Measurements from ENCODE around the gene ZNF512. TPM values are rescaled to one million over a fixed set of nuclear protein-coding genes. Genes with fewer than 3 reads are reported as not detected.
A peak's percentile ranks its signal among the peaks of the same experiment; 100 is the strongest.

Gene ZNF512
- total RNA-seq, 1 donor from 2014 or later: 55.9 TPM

GRCh38 chr2:27638037-27638637 lies 55.3 kb downstream of the ZNF512 start:
- peak; percentile 26 for DNase-seq (ENCODE audit: low read depth)

GRCh38 chr2:27638709-27639108 lies 55.9 kb downstream of the ZNF512 start:
- no peak for DNase-seq (ENCODE audit: low read depth)
- no peak overlapping the region for H3K4me3 ChIP-seq (ENCODE audit: low read depth, low read length)
- no peaks in the 10 kb centered on the region for H3K27me3 ChIP-seq (ENCODE audit: control insufficient read depth, insufficient read depth, low read length)
- no peak for TF ChIP-seq CTCF (IDR thresholded peaks at IDR 0.05; ENCODE audit: insufficient read depth, low read length, poor library complexity, severe bottlenecking)
- H3K36me3 ChIP-seq (ENCODE audit: control insufficient read depth, insufficient read depth, low read length): no peaks in the 10 kb centered on the region

More at GRCh38 chr2:27638037-27638637, 55.3 kb downstream of the ZNF512 start:
- Histone ChIP-seq H3K36me3 (ENCODE audit: control insufficient read depth, insufficient read depth, low read length) (no peaks in the 10 kb centered on the region), H3K27me3 (ENCODE audit: control insufficient read depth, insufficient read depth, low read length) (no peaks in the 10 kb centered on the region), H3K4me3 (ENCODE audit: low read depth, low read length) (no peak overlapping the region)
- TF ChIP-seq CTCF (IDR thresholded peaks at IDR 0.05; ENCODE audit: insufficient read depth, low read length, poor library complexity, severe bottlenecking): no peak

- no peaks in the 10 kb centered on the region for H3K36me3 ChIP-seq (ENCODE audit: control insufficient read depth, insufficient read depth, low read length)
- DNase-seq (ENCODE audit: low read depth): no peak
- TF ChIP-seq CTCF (IDR thresholded peaks at IDR 0.05; ENCODE audit: insufficient read depth, low read length, poor library complexity, severe bottlenecking): no peak
- no peaks in the 10 kb centered on the region for H3K27me3 ChIP-seq (ENCODE audit: control insufficient read depth, insufficient read depth, low read length)
- no peak overlapping the region for H3K4me3 ChIP-seq (ENCODE audit: low read depth, low read length)
Measured at GRCh38 chr2:27640722-27641245, 57.9 kb downstream of the ZNF512 start.

GRCh38 chr2:27645197-27645596 lies 62.4 kb downstream of the ZNF512 start:
- no peak for DNase-seq (ENCODE audit: low read depth)
- H3K36me3 ChIP-seq (ENCODE audit: control insufficient read depth, insufficient read depth, low read length): no peaks in the 10 kb centered on the region
- no peak overlapping the region for H3K4me3 ChIP-seq (ENCODE audit: low read depth, low read length)
- H3K27me3 ChIP-seq (ENCODE audit: control insufficient read depth, insufficient read depth, low read length): no peaks in the 10 kb centered on the region
- no peak for TF ChIP-seq CTCF (IDR thresholded peaks at IDR 0.05; ENCODE audit: insufficient read depth, low read length, poor library complexity, severe bottlenecking)

- H3K4me3 ChIP-seq (ENCODE audit: low read depth, low read length): no peak overlapping the region
- DNase-seq (ENCODE audit: low read depth): no peak
- no peaks in the 10 kb centered on the region for H3K36me3 ChIP-seq (ENCODE audit: control insufficient read depth, insufficient read depth, low read length)
- no peaks in the 10 kb centered on the region for H3K27me3 ChIP-seq (ENCODE audit: control insufficient read depth, insufficient read depth, low read length)
- TF ChIP-seq CTCF (IDR thresholded peaks at IDR 0.05; ENCODE audit: insufficient read depth, low read length, poor library complexity, severe bottlenecking): no peak
Measured at GRCh38 chr2:27647289-27647688, 64.4 kb downstream of the ZNF512 start.

GRCh38 chr2:27647737-27648136 lies 64.9 kb downstream of the ZNF512 start:
- no peak for DNase-seq (ENCODE audit: low read depth)
- H3K4me3 ChIP-seq (ENCODE audit: low read depth, low read length): no peak overlapping the region
- no peaks in the 10 kb centered on the region for H3K27me3 ChIP-seq (ENCODE audit: control insufficient read depth, insufficient read depth, low read length)
- TF ChIP-seq CTCF (IDR thresholded peaks at IDR 0.05; ENCODE audit: insufficient read depth, low read length, poor library complexity, severe bottlenecking): no peak
- H3K36me3 ChIP-seq (ENCODE audit: control insufficient read depth, insufficient read depth, low read length): no peaks in the 10 kb centered on the region

Data from kidney epithelial cell (primary cell).